GM12891 (cell line): ENCODE data around the gene FANCD2.
"Not testable (repeated sequence)": the region's sequence is repeated elsewhere in the genome, so short reads cannot be mapped to it uniquely, and the experiment has no call there.

Experiments
- POLR2A ChIP-seq: IDR thresholded peaks from 2 replicates; pipeline ENCODE4 v1.6.1; 2011; ENCODE audit warnings: low read depth, low read length, control low read depth
- SPI1 ChIP-seq: IDR thresholded peaks from 2 replicates; pipeline ENCODE4 v1.6.1; 2011; ENCODE audit warnings: low read depth, low read length, control low read depth
- TAF1 ChIP-seq: IDR thresholded peaks from 2 replicates; pipeline ENCODE4 v1.6.1; 2011; ENCODE audit warnings: low read depth, low read length, control low read depth

- not testable (repeated sequence) for TF ChIP-seq TAF1, SPI1, POLR2A
Observed at GRCh38 chr3:10018806-10019205, 7.4 kb upstream of the FANCD2 start.
